Stimulated activated CD4-positive, alpha-beta T cell treated with anti-CD3 and anti-CD28 coated beads, Interleukin-1b, Interleukin-23, amount 100 ng/mL, for 48 hours (primary cell): ENCODE results near the gene ELP4.
"Not testable (repeated sequence)": the region's sequence is repeated elsewhere in the genome, so short reads cannot be mapped to it uniquely, and the experiment has no call there.

Experiments used
- DNase-seq: peaks from one replicate; pipeline ENCODE4 v3.0.0-alpha.2; 2020

ELP4 gene

GRCh38 chr11:31509429-31510345 is at the start of gene ELP4, which contains the start of gene IMMP1L:
Gene ELP4 (plus strand): TSS chr11:31509767. CDS start chr11:31509785, 18 bp downstream.
Gene IMMP1L (minus strand): TSS chr11:31509622. CDS start chr11:31463276, 46,346 bp downstream.
- peak; percentile 95 for DNase-seq

- DNase-seq: no peak
Observed at GRCh38 chr11:31464436-31464835, 45.1 kb upstream of the ELP4 start.

GRCh38 chr11:31474083-31474482 is 35.5 kb upstream of the ELP4 start:
- no peak for DNase-seq

- no peak for DNase-seq
Observed at GRCh38 chr11:31477528-31478222, 31.9 kb upstream of the ELP4 start.

- no peak for DNase-seq
Observed at GRCh38 chr11:31478223-31478590, 31.4 kb upstream of the ELP4 start.

- DNase-seq: no peak
Observed at GRCh38 chr11:31479066-31479465, 30.5 kb upstream of the ELP4 start.

- DNase-seq: no peak
Observed at GRCh38 chr11:31480930-31481329, 28.6 kb upstream of the ELP4 start.

GRCh38 chr11:31484497-31484896 is 25.1 kb upstream of the ELP4 start:
- no peak for DNase-seq

- no peak for DNase-seq
Observed at GRCh38 chr11:31487848-31488247, 21.7 kb upstream of the ELP4 start.

GRCh38 chr11:31492320-31492913 is 17.1 kb upstream of the ELP4 start:
- no peak for DNase-seq

GRCh38 chr11:31493235-31493634 is 16.3 kb upstream of the ELP4 start:
- DNase-seq: no peak

- not testable (repeated sequence) for DNase-seq
Observed at GRCh38 chr11:31493762-31494161, 15.8 kb upstream of the ELP4 start.

GRCh38 chr11:31499576-31500178 is 9.9 kb upstream of the ELP4 start:
- DNase-seq: no peak

GRCh38 chr11:31500560-31500959 is 9.0 kb upstream of the ELP4 start:
- DNase-seq: no peak

GRCh38 chr11:31509051-31509428 is 527 bp upstream of the ELP4 start:
- no peak for DNase-seq

GRCh38 chr11:31512117-31512516 is 2.5 kb downstream of the ELP4 start:
- no peak for DNase-seq

- DNase-seq: no peak
Observed at GRCh38 chr11:31521497-31522150, 12.1 kb downstream of the ELP4 start.

GRCh38 chr11:31529189-31529588 is 19.6 kb downstream of the ELP4 start:
- no peak for DNase-seq

GRCh38 chr11:31529701-31530100 is 20.1 kb downstream of the ELP4 start:
- no peak for DNase-seq

GRCh38 chr11:31531293-31531692 is 21.7 kb downstream of the ELP4 start:
- no peak for DNase-seq

- DNase-seq: no peak
Observed at GRCh38 chr11:31535479-31535878, 25.9 kb downstream of the ELP4 start.

- no peak for DNase-seq
Observed at GRCh38 chr11:31542862-31543261, 33.3 kb downstream of the ELP4 start.

- no peak for DNase-seq
Observed at GRCh38 chr11:31555938-31556337, 46.4 kb downstream of the ELP4 start.
